Gastrocnemius medialis (tissue), 4 donors: ENCODE results near the gene FHOD3.

Source experiments
- CTCF ChIP-seq, 5 experiments: fragments of 450-650 bp in 3 of 5; fragments of 200-600 bp in 2 of 5; sonication (generic) in 2 of 5; IDR thresholded peaks in 4 of 5; conservative IDR thresholded peaks in 1 of 5; 1 replicate in 4 of 5; 2 replicates in 1 of 5; pipeline ENCODE4 v1.5.1; 2016 to 2019; ENCODE audit warnings: antibody characterized with exemption in 5 of 5, mild to moderate bottlenecking in 3 of 5, moderate library complexity in 3 of 5
- POLR2A ChIP-seq, 2 donors: fragments of 450-650 bp; IDR thresholded peaks; one replicate each; pipeline ENCODE4 v1.6.1; 2017; ENCODE audit warnings: antibody characterized with exemption in 2 of 2, mild to moderate bottlenecking in 2 of 2, moderate library complexity in 2 of 2

- TF ChIP-seq POLR2A (IDR thresholded peaks at IDR 0.05) (no peak), CTCF (IDR thresholded peaks at IDR 0.05 in 4 of 5, conservative IDR thresholded peaks at IDR 0.05 in 1 of 5) (no peak)
Measured at GRCh38 chr18:36374262-36374661, 76.7 kb downstream of the FHOD3 start.
